ENCODE results near the gene PLCXD1. TPM values are rescaled to one million over a fixed set of nuclear protein-coding genes. Genes with fewer than 3 reads are reported as not detected.
"Not testable (repeated sequence)": the region's sequence is repeated elsewhere in the genome, so short reads cannot be mapped to it uniquely, and the experiment has no call there.

PLCXD1 gene, protein sequence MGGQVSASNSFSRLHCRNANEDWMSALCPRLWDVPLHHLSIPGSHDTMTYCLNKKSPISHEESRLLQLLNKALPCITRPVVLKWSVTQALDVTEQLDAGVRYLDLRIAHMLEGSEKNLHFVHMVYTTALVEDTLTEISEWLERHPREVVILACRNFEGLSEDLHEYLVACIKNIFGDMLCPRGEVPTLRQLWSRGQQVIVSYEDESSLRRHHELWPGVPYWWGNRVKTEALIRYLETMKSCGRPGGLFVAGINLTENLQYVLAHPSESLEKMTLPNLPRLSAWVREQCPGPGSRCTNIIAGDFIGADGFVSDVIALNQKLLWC
- 10 to 100 TPM in 2 of 4 donors, 1 to 10 TPM in 2; 2.8 to 19.5 (median 8.1) TPM for total RNA-seq

DNA sequence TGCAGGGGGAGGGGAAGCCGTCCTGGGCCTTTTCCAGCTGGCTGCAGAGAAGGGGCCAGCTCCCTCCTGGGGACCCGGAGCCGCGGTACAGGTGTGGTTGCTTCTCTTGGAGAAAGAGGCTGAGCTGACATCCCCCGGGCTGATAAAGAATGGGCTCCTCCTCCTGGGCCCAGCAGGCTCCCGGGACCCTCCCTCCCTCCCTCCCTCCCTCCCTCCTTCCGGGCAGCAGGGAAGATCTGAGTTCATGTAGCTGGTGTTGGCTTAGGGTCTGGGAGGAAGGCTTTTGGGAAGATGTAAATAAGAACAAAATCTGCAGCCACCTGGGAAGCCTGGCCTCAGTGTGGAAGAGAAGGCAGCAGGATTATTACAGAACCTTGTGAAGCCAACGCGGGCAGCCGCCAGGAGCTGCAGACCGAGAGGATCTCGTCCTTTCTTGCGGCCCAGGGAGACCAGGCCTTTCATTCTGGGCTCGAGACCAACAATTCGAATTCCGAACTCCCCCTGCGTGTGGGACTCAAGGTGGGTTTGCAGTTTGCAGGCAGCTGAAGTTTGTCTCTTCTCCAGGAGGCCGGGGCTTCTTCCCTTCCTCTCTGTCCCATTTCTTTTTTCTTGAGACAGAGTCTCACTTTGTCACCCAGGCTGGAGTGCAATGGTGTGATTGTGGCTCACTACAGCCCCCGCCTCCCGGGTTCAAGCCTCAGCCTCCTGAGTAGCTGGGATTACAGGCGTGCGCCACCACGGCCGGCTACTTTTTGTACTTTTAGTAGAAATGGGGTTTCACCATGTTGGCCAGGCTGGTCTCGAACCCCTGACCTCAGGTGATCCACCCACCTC is at the start of gene PLCXD1:
Gene PLCXD1, plus strand, starts transcription at position 216 of the 834 bp plus-strand sequence. CDS start 2,807 bp downstream, outside the sequence.
- Histone ChIP-seq H3K36me3 (no peaks in the 10 kb centered on the region), H3K27ac (peak within 1 kb of the TSS in 1 of 2 donors; percentile 45), H3K27me3 (peaks cover 0 to 5% of the 10 kb centered on the region in 2 donors), H3K4me3 (peak within 1 kb of the TSS; percentile 4 to 28), H3K9me3 (no peaks in the 10 kb centered on the region), H3K4me1 (peaks cover 0 to 2% of the 10 kb centered on the region in 2 donors)
- DNase-seq: peak in 1 of 2 donors; percentile 25
- intact Hi-C loops (cut with DNase I; ENCODE audit: low total_unique reads): loop anchor here (10.0 kb wide), 1 partner anchor 103 kb away; the partner anchor contains the start of gene PPP2R3B
- TF ChIP-seq, protein P1, sequence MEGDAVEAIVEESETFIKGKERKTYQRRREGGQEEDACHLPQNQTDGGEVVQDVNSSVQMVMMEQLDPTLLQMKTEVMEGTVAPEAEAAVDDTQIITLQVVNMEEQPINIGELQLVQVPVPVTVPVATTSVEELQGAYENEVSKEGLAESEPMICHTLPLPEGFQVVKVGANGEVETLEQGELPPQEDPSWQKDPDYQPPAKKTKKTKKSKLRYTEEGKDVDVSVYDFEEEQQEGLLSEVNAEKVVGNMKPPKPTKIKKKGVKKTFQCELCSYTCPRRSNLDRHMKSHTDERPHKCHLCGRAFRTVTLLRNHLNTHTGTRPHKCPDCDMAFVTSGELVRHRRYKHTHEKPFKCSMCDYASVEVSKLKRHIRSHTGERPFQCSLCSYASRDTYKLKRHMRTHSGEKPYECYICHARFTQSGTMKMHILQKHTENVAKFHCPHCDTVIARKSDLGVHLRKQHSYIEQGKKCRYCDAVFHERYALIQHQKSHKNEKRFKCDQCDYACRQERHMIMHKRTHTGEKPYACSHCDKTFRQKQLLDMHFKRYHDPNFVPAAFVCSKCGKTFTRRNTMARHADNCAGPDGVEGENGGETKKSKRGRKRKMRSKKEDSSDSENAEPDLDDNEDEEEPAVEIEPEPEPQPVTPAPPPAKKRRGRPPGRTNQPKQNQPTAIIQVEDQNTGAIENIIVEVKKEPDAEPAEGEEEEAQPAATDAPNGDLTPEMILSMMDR (IDR thresholded peaks at IDR 0.05): no peak
- TF ChIP-seq POLR2A (IDR thresholded peaks at IDR 0.05): no peak

DNA sequence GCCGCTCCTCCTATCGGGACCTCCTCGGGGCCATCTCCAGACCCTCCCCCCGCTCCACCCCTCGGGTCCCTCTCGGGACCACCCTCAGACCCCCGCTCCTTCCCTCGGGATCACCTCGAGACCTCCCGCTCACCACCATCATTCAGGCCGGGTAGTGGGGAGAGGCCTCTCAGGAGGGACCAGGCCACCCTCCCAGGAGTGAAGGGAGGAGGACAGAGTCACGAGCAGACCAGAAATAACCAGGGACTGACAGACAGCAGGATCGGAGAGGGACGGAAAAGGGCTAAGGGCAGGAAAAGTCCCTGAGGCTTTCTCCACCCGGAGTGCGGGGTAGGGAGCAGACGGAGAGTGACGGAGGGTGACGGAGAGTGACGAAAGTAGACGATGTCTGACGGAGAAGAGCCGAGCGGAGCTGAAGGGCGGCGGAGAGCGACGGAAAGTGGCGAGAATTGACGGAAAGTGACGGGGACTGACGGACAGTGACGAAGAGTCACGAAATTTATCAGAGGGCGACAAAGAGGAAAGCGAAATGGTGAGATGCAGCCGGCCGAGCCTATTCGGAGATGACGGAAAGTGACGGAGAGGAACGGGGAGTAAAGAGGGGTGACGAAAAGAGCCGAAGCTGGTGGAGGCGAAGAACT is 49.4 kb upstream of the PLCXD1 start:
- H3K4me3 ChIP-seq; H3K9me3 ChIP-seq; H3K27me3 ChIP-seq; H3K36me3 ChIP-seq; H3K27ac ChIP-seq; DNase-seq; H3K4me1 ChIP-seq; intact Hi-C loops (cut with DNase I; ENCODE audit: low total_unique reads): not testable (repeated sequence)

DNA sequence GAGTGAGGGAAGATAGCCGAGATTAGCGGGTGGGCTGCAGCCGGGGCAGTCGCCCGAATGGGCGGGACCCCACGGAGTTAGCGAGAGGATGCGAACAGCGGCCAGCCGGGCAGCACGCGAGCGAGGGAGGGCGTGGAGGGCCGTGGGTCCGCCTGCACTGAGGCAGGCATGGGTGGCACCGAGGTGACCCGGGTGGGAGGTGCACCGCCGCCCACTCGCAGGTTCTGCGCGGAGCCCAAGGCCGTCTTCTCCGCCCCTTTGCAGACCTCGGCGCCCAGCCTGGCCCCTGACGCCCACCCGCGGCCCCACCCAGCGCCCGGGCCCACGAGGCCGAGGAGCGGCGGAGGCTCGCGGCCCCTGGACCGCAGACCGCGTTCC is 48.9 kb upstream of the PLCXD1 start:
- intact Hi-C loops (cut with DNase I; ENCODE audit: low total_unique reads); H3K27ac ChIP-seq; DNase-seq; H3K9me3 ChIP-seq; H3K27me3 ChIP-seq; H3K4me1 ChIP-seq; H3K4me3 ChIP-seq; H3K36me3 ChIP-seq: not testable (repeated sequence)

DNA sequence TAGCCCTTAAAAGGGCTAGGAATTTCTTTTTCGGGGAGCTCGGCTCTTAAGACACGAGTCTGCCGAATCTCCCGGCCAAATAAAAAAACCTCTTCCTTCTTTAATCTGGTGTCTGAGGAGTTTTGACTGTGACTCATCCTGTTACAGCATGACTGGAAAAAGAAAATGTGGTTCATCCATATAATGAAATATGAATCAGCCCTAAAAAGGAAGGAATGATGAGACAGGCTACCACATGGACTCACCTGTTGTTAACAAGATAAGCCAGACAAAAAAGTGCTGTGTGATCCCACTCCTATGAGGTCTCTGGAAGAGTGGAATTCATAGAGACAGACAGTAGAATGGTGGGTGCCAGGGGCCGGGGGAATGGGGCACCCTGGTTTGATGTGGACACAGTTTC is 45.0 kb upstream of the PLCXD1 start:
- DNase-seq; H3K27me3 ChIP-seq; H3K9me3 ChIP-seq; H3K36me3 ChIP-seq; H3K4me1 ChIP-seq; H3K4me3 ChIP-seq; intact Hi-C loops (cut with DNase I; ENCODE audit: low total_unique reads); H3K27ac ChIP-seq: not testable (repeated sequence)

DNA sequence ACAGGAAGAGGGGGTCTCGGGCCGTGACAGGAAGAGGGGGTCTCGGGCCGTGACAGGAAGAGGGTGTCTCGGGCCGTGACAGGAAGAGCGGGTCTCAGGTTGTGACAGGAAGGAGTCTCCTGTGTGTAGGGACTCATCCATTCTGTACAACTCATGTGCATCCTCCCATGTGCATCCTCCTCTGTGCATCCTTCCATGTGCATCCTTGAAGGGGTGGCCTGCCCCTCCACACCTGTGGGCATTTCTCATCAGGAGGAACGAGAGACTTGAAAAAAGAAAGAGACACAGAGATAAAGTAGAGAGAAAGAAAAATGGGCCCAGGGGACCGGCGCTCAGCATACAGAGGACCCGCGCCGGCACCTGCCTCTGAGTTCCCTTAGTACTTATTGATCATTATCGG is 30.2 kb upstream of the PLCXD1 start:
- Histone ChIP-seq H3K4me1 (no peaks in the 10 kb centered on the region), H3K36me3 (no peaks in the 10 kb centered on the region), H3K4me3 (no peak overlapping the region), H3K27ac (no peak overlapping the region), H3K27me3 (no peaks in the 10 kb centered on the region), H3K9me3 (no peaks in the 10 kb centered on the region)
- TF ChIP-seq, protein P1 (IDR thresholded peaks at IDR 0.05): no peak
- no peak for TF ChIP-seq POLR2A (IDR thresholded peaks at IDR 0.05)
- DNase-seq: no peak
- intact Hi-C loops (cut with DNase I; ENCODE audit: low total_unique reads): no loop called here

DNA sequence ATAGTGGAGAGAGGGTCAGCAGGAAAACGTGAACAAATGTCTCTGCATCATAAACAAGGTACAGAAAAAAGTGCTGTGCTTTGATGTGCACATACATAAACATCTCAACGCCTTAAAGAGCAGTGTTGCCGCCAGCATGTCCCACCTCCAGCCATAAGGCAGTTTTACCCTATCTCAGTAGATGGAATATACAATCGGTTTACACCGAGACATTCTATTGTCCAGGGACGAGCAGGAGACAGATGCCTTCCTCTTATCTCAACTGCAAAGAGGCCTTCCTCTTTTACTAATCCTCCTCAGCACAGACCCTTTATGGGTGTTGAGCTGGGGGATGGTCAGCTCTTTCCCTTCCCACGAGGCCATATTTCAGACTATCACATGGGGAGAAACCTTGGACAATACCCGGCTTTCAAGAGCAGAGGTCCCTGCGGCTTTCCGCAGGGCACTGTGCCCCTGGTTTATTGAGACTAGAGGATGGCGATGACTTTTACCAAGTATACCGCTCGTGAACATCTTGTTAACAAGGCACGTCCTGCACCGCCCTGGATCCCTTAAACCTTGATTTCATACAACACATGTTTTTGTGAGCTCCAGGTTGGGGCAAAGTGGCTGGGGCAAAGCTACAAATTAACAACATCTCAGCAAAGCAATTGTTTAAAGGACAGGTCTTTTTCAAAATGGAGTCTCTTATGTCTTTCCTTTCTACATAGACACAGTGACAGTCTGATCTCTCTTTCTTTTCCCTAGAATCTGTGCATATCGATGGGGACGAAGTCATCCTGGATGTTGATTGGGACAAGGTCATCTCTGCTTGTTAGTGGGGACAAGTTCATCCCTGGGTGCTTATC is 29.6 kb upstream of the PLCXD1 start:
- H3K4me1 ChIP-seq; H3K36me3 ChIP-seq; intact Hi-C loops (cut with DNase I; ENCODE audit: low total_unique reads); H3K9me3 ChIP-seq; H3K27me3 ChIP-seq; DNase-seq; H3K4me3 ChIP-seq; H3K27ac ChIP-seq: not testable (repeated sequence)
